Ramos (cell line): ENCODE results near the gene ZFP30.

Source experiments
- in situ Hi-C: fragments of 300-500 bp; cut with MboI; formaldehyde crosslinking; loops from one replicate; pipeline ENCODE4 v1.14.3; 2022; ENCODE audit warnings: low sequenced_read_pairs; ENCODE audit not compliant: unreplicated experiment

ZFP30 gene

GRCh38 chr19:37564624-37565369, 90.5 kb downstream of the ZFP30 start:
- in situ Hi-C loops, result no loop called here
